KMS-11 (cell line): ENCODE results near the gene CRTAC1.

Source experiments
- H2AFZ ChIP-seq: fragments of 200-600 bp; sonication (generic); 2 replicates; pipeline ENCODE4 v1.6.1; 2016; ENCODE audit warnings: antibody characterized with exemption, mixed run types, low read depth
- H3K27ac ChIP-seq: fragments of 200-600 bp; sonication (generic); 2 replicates; pipeline ENCODE4 v1.6.1; 2016; ENCODE audit warnings: mild to moderate bottlenecking, mixed run types
- H3K27me3 ChIP-seq: fragments of 200-600 bp; sonication (generic); 2 replicates; pipeline ENCODE4 v1.6.1; 2017; ENCODE audit warnings: mild to moderate bottlenecking, low read depth, mixed run types, moderate library complexity; ENCODE audit not compliant: insufficient read depth
- H3K36me3 ChIP-seq: fragments of 200-600 bp; sonication (generic); 2 replicates; pipeline ENCODE4 v1.6.1; 2017; ENCODE audit warnings: mild to moderate bottlenecking, mixed run types; ENCODE audit not compliant: insufficient read depth
- H3K4me1 ChIP-seq: fragments of 200-600 bp; sonication (generic); 2 replicates; pipeline ENCODE4 v1.6.1; 2016; ENCODE audit warnings: mild to moderate bottlenecking, low read depth, mixed run types; ENCODE audit not compliant: poor library complexity, severe bottlenecking
- H3K4me2 ChIP-seq: fragments of 200-600 bp; sonication (generic); 2 replicates; pipeline ENCODE4 v1.7.0; 2016; ENCODE audit warnings: mild to moderate bottlenecking, mixed run types
- H3K4me3 ChIP-seq: fragments of 200-600 bp; sonication (generic); IDR thresholded peaks from 2 replicates; pipeline ENCODE4 v1.6.1; 2017; ENCODE audit warnings: low read depth, low read length, mixed read lengths; ENCODE audit not compliant: insufficient read depth
- H3K79me2 ChIP-seq: fragments of 200-600 bp; sonication (generic); 2 replicates; pipeline ENCODE4 v1.6.1; 2016; ENCODE audit warnings: low read depth, mixed run types; ENCODE audit not compliant: insufficient read depth
- H3K9ac ChIP-seq: fragments of 200-600 bp; sonication (generic); 2 replicates; pipeline ENCODE4 v1.6.1; 2016; ENCODE audit warnings: mild to moderate bottlenecking, mixed run types
- H4K20me1 ChIP-seq: fragments of 200-600 bp; sonication (generic); 2 replicates; pipeline ENCODE4 v1.6.1; 2016; ENCODE audit warnings: mild to moderate bottlenecking, mixed run types; ENCODE audit not compliant: insufficient read depth
- CTCF ChIP-seq: fragments of 200-600 bp; sonication (generic); conservative IDR thresholded peaks from 2 replicates; pipeline ENCODE4 v1.6.1; 2017; ENCODE audit warnings: low read depth, mild to moderate bottlenecking, antibody characterized with exemption, low read length, moderate library complexity, mixed read lengths

CRTAC1 gene

GRCh38 chr10:97931041-97931440 is 99.4 kb downstream of the CRTAC1 start:
- Histone ChIP-seq H3K27ac (no peak overlapping the region), H3K9ac (no peak overlapping the region), H3K4me2 (no peak overlapping the region), H3K27me3 (no peaks in the 10 kb centered on the region), H2AFZ (no peak overlapping the region), H3K36me3 (no peaks in the 10 kb centered on the region), H3K79me2 (no peaks in the 10 kb centered on the region), H3K4me3 (no peak overlapping the region), H4K20me1 (no peaks in the 10 kb centered on the region), H3K4me1 (no peaks in the 10 kb centered on the region)
- no peak for TF ChIP-seq CTCF

DNA sequence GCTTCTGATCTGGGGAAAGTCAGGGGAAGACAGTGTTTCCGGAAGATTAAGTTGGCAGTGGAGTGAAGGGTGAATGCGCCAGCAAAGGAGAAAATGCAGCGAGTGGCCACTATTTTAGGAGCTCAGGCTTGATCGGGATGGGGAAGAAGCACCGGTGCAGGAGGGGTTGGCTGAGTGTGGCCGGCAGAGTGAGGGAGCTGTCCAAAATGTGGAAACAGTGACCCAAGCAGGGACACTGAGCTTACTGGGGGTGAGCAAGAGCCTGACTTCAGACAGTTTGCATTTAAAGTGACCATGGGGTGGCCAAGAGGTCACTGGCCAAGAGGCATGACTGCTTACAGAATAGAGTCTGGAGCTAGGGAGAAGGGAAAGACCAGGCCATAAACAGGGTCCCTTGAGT is 101.5 kb downstream of the CRTAC1 start:
- Histone ChIP-seq H3K36me3 (no peaks in the 10 kb centered on the region), H3K4me3 (no peak overlapping the region), H3K79me2 (no peaks in the 10 kb centered on the region), H3K4me1 (no peaks in the 10 kb centered on the region), H4K20me1 (no peaks in the 10 kb centered on the region), H3K4me2 (no peak overlapping the region), H3K27ac (no peak overlapping the region), H3K9ac (no peak overlapping the region), H2AFZ (no peak overlapping the region), H3K27me3 (no peaks in the 10 kb centered on the region)
- no peak for TF ChIP-seq CTCF

GRCh38 chr10:97927622-97928021 is 102.8 kb downstream of the CRTAC1 start:
- Histone ChIP-seq H3K27me3 (no peaks in the 10 kb centered on the region), H3K27ac (no peak overlapping the region), H3K4me2 (no peak overlapping the region), H3K79me2 (no peaks in the 10 kb centered on the region), H3K4me1 (no peaks in the 10 kb centered on the region), H3K4me3 (no peak overlapping the region), H2AFZ (no peak overlapping the region), H3K9ac (no peak overlapping the region), H4K20me1 (no peaks in the 10 kb centered on the region), H3K36me3 (no peaks in the 10 kb centered on the region)
- TF ChIP-seq CTCF = no peak

DNA sequence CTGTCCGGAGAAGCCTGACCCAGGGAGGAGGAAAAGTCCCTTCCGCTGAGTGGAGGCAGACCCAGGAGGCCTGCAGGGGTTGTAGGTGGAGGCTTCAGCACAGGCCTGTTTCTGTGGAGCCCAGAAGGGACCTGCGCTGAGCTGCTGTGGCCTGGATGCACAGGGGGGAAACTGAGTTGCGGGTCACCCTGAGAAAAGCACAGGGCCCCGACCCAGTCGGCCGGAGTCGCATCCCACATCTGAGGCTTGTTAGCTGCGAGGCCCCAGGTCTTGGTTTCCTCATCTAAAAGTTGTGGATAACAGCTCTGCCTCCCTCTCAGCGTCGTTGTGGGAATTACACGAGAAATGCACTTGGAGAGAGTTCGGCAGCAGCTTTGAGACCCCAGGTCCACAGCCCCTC is 104.4 kb downstream of the CRTAC1 start:
- Histone ChIP-seq H3K79me2 (no peaks in the 10 kb centered on the region), H2AFZ (no peak overlapping the region), H3K4me3 (no peak overlapping the region), H3K27ac (no peak overlapping the region), H3K27me3 (no peaks in the 10 kb centered on the region), H3K36me3 (no peaks in the 10 kb centered on the region), H3K4me2 (no peak overlapping the region), H3K9ac (no peak overlapping the region), H3K4me1 (no peaks in the 10 kb centered on the region), H4K20me1 (no peaks in the 10 kb centered on the region)
- TF ChIP-seq CTCF = no peak
